Sigmoid colon (tissue), 7 donors: ENCODE results near the gene TAS1R2. TPM values are rescaled to one million over a fixed set of nuclear protein-coding genes. Genes with fewer than 3 reads are reported as not detected.

Experiments used
- DNase-seq: peaks from one replicate; pipeline ENCODE4 v3.0.0-alpha.2; 2019
- H3K27ac ChIP-seq, 4 donors: fragments of 200-600 bp; sonication (generic); one replicate each; pipeline ENCODE4 v1.5.1; 2016 to 2019; ENCODE audit warnings: mild to moderate bottlenecking in 1 of 4
- H3K27me3 ChIP-seq, 3 donors: fragments of 200-600 bp; sonication (generic); one replicate each; pipeline ENCODE4 v1.5.1; 2019; ENCODE audit warnings: mild to moderate bottlenecking in 1 of 3
- H3K36me3 ChIP-seq, 4 donors: fragments of 200-600 bp; sonication (generic); one replicate each; pipeline ENCODE4 v1.5.1; 2016 to 2019
- H3K4me1 ChIP-seq, 4 donors: fragments of 200-600 bp; sonication (generic); one replicate each; pipeline ENCODE4 v1.5.1; 2017 to 2019
- H3K4me3 ChIP-seq, 4 donors: fragments of 200-600 bp; sonication (generic); one replicate each; pipeline ENCODE4 v1.5.1; 2017 to 2019; ENCODE audit warnings: mild to moderate bottlenecking in 2 of 4, moderate library complexity in 1 of 4
- H3K9me3 ChIP-seq, 4 donors: fragments of 200-600 bp in 3 of 4; sonication (generic) in 3 of 4; one replicate each; pipeline versions ENCODE4 v1.5.1 to v1.6.1; 2013 to 2019
- CTCF ChIP-seq, 4 experiments: fragments of 450-650 bp in 3 of 4; fragments of 200-600 bp in 1 of 4; IDR thresholded peaks; one replicate each; pipeline ENCODE4 v1.5.1; 2016 to 2019; ENCODE audit warnings: antibody characterized with exemption in 4 of 4, mild to moderate bottlenecking in 3 of 4, moderate library complexity in 2 of 4
- EP300 ChIP-seq, 4 donors: sonication (generic); formaldehyde crosslinking; IDR thresholded peaks; one replicate each; pipeline ENCODE4 v1.6.1; 2017; ENCODE audit warnings: antibody characterized with exemption in 4 of 4
- POLR2A ChIP-seq, 2 donors: fragments of 450-650 bp; IDR thresholded peaks; one replicate each; pipeline ENCODE4 v1.6.1; 2016; ENCODE audit warnings: antibody characterized with exemption in 2 of 2, mild to moderate bottlenecking in 2 of 2, moderate library complexity in 2 of 2
- POLR2AphosphoS5 ChIP-seq, 4 donors: sonication (generic); formaldehyde crosslinking; IDR thresholded peaks; one replicate each; pipeline ENCODE4 v1.6.1; 2017; ENCODE audit warnings: antibody characterized with exemption in 4 of 4
- WGBS, 2 donors: extraction: QIAGEN DNeasy Blood & Tissue Kit; methylation state at CpG; one replicate each; pipeline ENCODE4 v1.1.7; 2013; 5-methylcytosine and 5-hydroxymethylcytosine counted together
- intact Hi-C: fragments of 100-400 bp; cut with DNase I; formaldehyde crosslinking; loops from one replicate; pipeline ENCODE4 v1.15.1; 2023
- polyA plus RNA-seq, 3 donors: library from polyadenylated mRNA; stranded (reverse); fragments of 200-250 nt; gene quantifications; one replicate each; pipeline ENCODE4 v1.2.3, GENCODE V29; 2013
- total RNA-seq, 4 donors: library from RNA; depleted of rRNA; stranded (reverse); fragments of >200 nt; gene quantifications; one replicate each; pipeline ENCODE4 v1.1.0, GENCODE V29; 2016
- donor health status: healthy with polysubstance abuse.
- donor health status: Bipolar disorder and iron deficiency.
- donor health status: healthy.

The TAS1R2 gene
- total and polyA plus RNA-seq, 7 donors, result not detected

DNA sequence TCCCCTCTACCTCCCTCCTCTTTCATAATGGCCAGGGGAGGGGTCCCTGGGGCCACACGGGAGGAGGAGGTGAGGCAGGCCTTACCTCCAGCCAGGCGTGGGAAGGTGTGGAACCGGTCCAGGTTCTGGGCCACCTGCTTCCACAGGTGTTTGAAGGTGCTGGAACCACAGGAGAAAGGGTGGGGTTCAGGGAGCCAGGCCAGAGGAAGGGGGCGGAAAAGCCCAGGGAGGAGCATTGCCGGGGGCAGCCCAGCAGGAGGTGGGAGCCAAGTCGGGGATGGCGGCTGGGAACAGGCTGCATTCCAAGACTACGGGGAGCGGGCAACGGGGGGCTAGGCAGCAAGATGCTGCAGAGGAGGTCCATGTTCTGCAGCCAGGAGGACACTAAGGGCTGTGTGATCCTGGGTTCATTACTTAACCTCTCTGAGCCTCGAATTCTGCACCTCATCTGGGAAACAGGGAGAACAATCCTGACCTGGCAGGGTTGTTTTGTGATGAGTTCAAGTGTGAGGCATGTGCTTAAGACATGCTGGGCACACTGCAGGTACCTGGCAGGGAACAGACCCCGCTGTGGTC is 19.8 kb upstream of the TAS1R2 start:
- H3K9me3 ChIP-seq, result no peaks in the 10 kb centered on the region
- H3K4me1 ChIP-seq, result peaks cover 0 to 7% (median 0%) of the 10 kb centered on the region in 4 donors
- peaks cover 0 to 14% (median 3%) of the 10 kb centered on the region in 4 donors for H3K36me3 ChIP-seq
- H3K4me3 ChIP-seq, result no peak overlapping the region
- TF ChIP-seq EP300 (IDR thresholded peaks at IDR 0.05) (no peak), POLR2AphosphoS5 (IDR thresholded peaks at IDR 0.05) (no peak), POLR2A (IDR thresholded peaks at IDR 0.05) (no peak), CTCF (IDR thresholded peaks at IDR 0.05) (no peak)
- no peak for DNase-seq
- WGBS, 2 donors, result 68 to 83% methylated on average over 12 of the region's 12 CpGs
- intact Hi-C loops, result no loop called here
- no peak overlapping the region for H3K27ac ChIP-seq
- H3K27me3 ChIP-seq, result no peaks in the 10 kb centered on the region

- no peak for DNase-seq
- TF ChIP-seq CTCF (IDR thresholded peaks at IDR 0.05), result no peak
- no peak for TF ChIP-seq EP300 (IDR thresholded peaks at IDR 0.05)
- no peak for TF ChIP-seq POLR2AphosphoS5 (IDR thresholded peaks at IDR 0.05)
- no peak for TF ChIP-seq POLR2A (IDR thresholded peaks at IDR 0.05)
- H3K27ac ChIP-seq, result no peak overlapping the region
- no peaks in the 10 kb centered on the region for H3K9me3 ChIP-seq
- peaks cover 0 to 14% (median 3%) of the 10 kb centered on the region in 4 donors for H3K36me3 ChIP-seq
- intact Hi-C loops, result no loop called here
- H3K4me3 ChIP-seq, result no peak overlapping the region
- peaks cover 0 to 7% (median 0%) of the 10 kb centered on the region in 4 donors for H3K4me1 ChIP-seq
- no peaks in the 10 kb centered on the region for H3K27me3 ChIP-seq
- WGBS, 2 donors, result 88 to 91% methylated on average over 12 of the region's 12 CpGs
These were observed 19.2 kb upstream of the TAS1R2 start for GRCh38 chr1:18878538-18879214.

DNA sequence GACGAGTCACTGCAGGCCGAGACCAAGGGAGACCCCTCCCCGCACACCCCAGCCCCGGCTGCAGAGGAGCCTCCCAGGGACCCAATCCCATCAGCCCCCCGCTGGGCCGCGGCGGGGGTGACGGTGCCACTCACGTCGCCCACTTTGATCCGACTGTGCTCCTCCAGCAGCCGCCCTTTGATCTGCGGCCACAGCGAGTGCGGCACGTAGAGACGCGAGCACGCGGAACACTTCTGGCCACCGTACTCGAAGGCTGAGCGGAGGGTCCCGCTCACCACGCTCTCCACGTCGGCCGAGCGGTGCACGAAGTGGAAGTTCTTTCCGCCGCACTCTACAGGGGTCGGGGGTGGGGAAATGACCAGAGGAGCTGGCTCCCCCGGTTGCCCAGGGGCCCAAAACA is 17.8 kb upstream of the TAS1R2 start:
- Histone ChIP-seq H3K4me3 (no peak overlapping the region), H3K9me3 (no peaks in the 10 kb centered on the region), H3K36me3 (peaks cover 0 to 6% (median 0%) of the 10 kb centered on the region in 4 donors), H3K27me3 (no peaks in the 10 kb centered on the region), H3K4me1 (peaks cover 0 to 7% (median 0%) of the 10 kb centered on the region in 4 donors), H3K27ac (no peak overlapping the region)
- TF ChIP-seq CTCF (IDR thresholded peaks at IDR 0.05) (no peak), POLR2AphosphoS5 (IDR thresholded peaks at IDR 0.05) (no peak), EP300 (IDR thresholded peaks at IDR 0.05) (no peak), POLR2A (IDR thresholded peaks at IDR 0.05) (no peak)
- no peak for DNase-seq
- intact Hi-C loops, result no loop called here
- 94 to 95% methylated on average over 35 of the region's 35 CpGs for WGBS, 2 donors

DNA sequence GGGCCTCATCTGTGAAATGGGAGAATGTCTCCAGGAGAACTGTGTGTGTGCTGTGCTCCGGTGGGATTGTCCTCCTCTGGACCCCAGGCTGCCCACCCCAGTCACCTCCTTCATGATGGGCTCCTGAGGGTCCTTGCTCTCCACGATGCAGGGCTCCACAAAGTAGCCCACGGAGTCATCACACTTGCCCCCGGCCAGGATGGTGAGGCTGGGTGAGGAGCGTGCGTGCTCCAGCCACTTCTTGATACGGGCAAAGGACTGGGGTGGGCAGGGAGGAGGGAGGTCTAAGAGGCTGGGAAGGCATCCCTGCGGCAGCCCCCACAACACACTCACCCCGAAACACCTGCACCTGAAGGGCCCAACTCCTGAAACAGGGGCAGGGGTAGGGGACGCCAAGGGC is 16.8 kb upstream of the TAS1R2 start:
- intact Hi-C loops, result no loop called here
- no peak overlapping the region for H3K27ac ChIP-seq
- no peak overlapping the region for H3K4me3 ChIP-seq
- no peaks in the 10 kb centered on the region for H3K36me3 ChIP-seq
- H3K9me3 ChIP-seq, result no peaks in the 10 kb centered on the region
- no peaks in the 10 kb centered on the region for H3K27me3 ChIP-seq
- WGBS, 2 donors, result 90 to 96% methylated on average over 10 of the region's 10 CpGs
- H3K4me1 ChIP-seq, result peaks cover 0 to 7% (median 0%) of the 10 kb centered on the region in 4 donors
- no peak for DNase-seq
- TF ChIP-seq CTCF (IDR thresholded peaks at IDR 0.05), result no peak
- no peak for TF ChIP-seq EP300 (IDR thresholded peaks at IDR 0.05)
- no peak for TF ChIP-seq POLR2AphosphoS5 (IDR thresholded peaks at IDR 0.05)
- no peak for TF ChIP-seq POLR2A (IDR thresholded peaks at IDR 0.05)
